ENCODE results near the gene TCF19. TPM values are rescaled to one million over a fixed set of nuclear protein-coding genes. Genes with fewer than 3 reads are reported as not detected.
A peak's percentile ranks its signal among the peaks of the same experiment; 100 is the strongest.

TCF19 gene
- total and polyA plus RNA-seq, 2 experiments from 2014 or later: 8.3 to 11.1 TPM

GRCh38 chr6:31203345-31203979 is 45.1 kb downstream of the TCF19 start:
- Histone ChIP-seq H3K36me3 (ENCODE audit: insufficient read depth) (no peaks in the 10 kb centered on the region), H3F3A (replicated peaks; ENCODE audit: low read depth) (no peaks in the 10 kb centered on the region), H4K20me1 (replicated peaks; ENCODE audit: insufficient read depth) (no peaks in the 10 kb centered on the region), H2AFZ (no peak overlapping the region), H3K27ac (ENCODE audit: low read depth) (peak overlapping the region; percentile 70; the same call in 1 of the 2 replicates), H3K4me2 (peak overlapping the region; percentile 68), H3K9me2 (ENCODE audit: insufficient read depth) (no peaks in the 10 kb centered on the region; the same call in 1 of the 2 replicates), H3K4me3 (0 out of 2 replicates have a peak overlapping the region, but pooled peaks have one; percentile 18), H3K79me2 (replicated peaks; ENCODE audit: insufficient read depth) (no peaks in the 10 kb centered on the region), H3K4me1 (ENCODE audit: insufficient read depth) (peaks cover 10% of the 10 kb centered on the region), H3K27me3 (ENCODE audit: insufficient read depth) (no peaks in the 10 kb centered on the region)
- ATAC-seq (0 out of 3 replicates have a peak, but pooled peaks have one; percentile 14), DNase-seq (ENCODE audit: low spot score) (no peak)
- Mint-ChIP-seq H3K9me3 (peaks cover 14% of the 10 kb centered on the region), H3K4me3 (no peak overlapping the region), H3K27ac (peak overlapping the region; percentile 43; the same call in 1 of the 2 replicates), H3K36me3 (ENCODE audit: low read depth) (peaks cover 15% of the 10 kb centered on the region), H3K4me1 (peaks cover 17% of the 10 kb centered on the region), H3K27me3 (ENCODE audit: insufficient read depth, low read depth, poor library complexity) (peaks cover 10% of the 10 kb centered on the region)
- no peak for TF ChIP-seq EZH2phosphoT487 (IDR thresholded peaks at IDR 0.05; ENCODE audit: unreplicated experiment)
- no peak for TF ChIP-seq NANOG (IDR thresholded peaks at IDR 0.05; ENCODE audit: borderline replicate concordance)
- TF ChIP-seq POLR2AphosphoS5 (IDR thresholded peaks at IDR 0.05; ENCODE audit: low read depth): no peak
- no peak for TF ChIP-seq JUNB (IDR thresholded peaks at IDR 0.05; ENCODE audit: unreplicated experiment)
- TF ChIP-seq, protein P1, sequence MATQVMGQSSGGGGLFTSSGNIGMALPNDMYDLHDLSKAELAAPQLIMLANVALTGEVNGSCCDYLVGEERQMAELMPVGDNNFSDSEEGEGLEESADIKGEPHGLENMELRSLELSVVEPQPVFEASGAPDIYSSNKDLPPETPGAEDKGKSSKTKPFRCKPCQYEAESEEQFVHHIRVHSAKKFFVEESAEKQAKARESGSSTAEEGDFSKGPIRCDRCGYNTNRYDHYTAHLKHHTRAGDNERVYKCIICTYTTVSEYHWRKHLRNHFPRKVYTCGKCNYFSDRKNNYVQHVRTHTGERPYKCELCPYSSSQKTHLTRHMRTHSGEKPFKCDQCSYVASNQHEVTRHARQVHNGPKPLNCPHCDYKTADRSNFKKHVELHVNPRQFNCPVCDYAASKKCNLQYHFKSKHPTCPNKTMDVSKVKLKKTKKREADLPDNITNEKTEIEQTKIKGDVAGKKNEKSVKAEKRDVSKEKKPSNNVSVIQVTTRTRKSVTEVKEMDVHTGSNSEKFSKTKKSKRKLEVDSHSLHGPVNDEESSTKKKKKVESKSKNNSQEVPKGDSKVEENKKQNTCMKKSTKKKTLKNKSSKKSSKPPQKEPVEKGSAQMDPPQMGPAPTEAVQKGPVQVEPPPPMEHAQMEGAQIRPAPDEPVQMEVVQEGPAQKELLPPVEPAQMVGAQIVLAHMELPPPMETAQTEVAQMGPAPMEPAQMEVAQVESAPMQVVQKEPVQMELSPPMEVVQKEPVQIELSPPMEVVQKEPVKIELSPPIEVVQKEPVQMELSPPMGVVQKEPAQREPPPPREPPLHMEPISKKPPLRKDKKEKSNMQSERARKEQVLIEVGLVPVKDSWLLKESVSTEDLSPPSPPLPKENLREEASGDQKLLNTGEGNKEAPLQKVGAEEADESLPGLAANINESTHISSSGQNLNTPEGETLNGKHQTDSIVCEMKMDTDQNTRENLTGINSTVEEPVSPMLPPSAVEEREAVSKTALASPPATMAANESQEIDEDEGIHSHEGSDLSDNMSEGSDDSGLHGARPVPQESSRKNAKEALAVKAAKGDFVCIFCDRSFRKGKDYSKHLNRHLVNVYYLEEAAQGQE (IDR thresholded peaks at IDR 0.05; ENCODE audit: unreplicated experiment): no peak
- TF ChIP-seq ZNF114 (CRISPR knock-in tag; IDR thresholded peaks at IDR 0.05): no peak
- no peak for TF ChIP-seq CTCF (conservative IDR thresholded peaks at IDR 0.05; ENCODE audit: low read depth in 2 of 2)
- no peak for TF ChIP-seq STAT1 (IDR thresholded peaks at IDR 0.05; ENCODE audit: unreplicated experiment)
- no peak for TF ChIP-seq ZNF462 (CRISPR knock-in tag; IDR thresholded peaks at IDR 0.05)
- TF ChIP-seq, protein P2, sequence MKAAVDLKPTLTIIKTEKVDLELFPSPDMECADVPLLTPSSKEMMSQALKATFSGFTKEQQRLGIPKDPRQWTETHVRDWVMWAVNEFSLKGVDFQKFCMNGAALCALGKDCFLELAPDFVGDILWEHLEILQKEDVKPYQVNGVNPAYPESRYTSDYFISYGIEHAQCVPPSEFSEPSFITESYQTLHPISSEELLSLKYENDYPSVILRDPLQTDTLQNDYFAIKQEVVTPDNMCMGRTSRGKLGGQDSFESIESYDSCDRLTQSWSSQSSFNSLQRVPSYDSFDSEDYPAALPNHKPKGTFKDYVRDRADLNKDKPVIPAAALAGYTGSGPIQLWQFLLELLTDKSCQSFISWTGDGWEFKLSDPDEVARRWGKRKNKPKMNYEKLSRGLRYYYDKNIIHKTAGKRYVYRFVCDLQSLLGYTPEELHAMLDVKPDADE (IDR thresholded peaks at IDR 0.05): no peak
- no peak for TF ChIP-seq CREB1 (CRISPR knock-in tag; IDR thresholded peaks at IDR 0.05; ENCODE audit: low read depth)
- TF ChIP-seq ZNF331 (CRISPR knock-in tag; IDR thresholded peaks at IDR 0.05; ENCODE audit: low read depth): no peak
- TF ChIP-seq EZH2 (IDR thresholded peaks at IDR 0.05; ENCODE audit: low read depth, unreplicated experiment): no peak

All from GM23338 (cell line).